ENCODE data around the gene STMN3. TPM values are rescaled to one million over a fixed set of nuclear protein-coding genes. Genes with fewer than 3 reads are reported as not detected.

Gene STMN3
- total and polyA plus RNA-seq, 10 of the 15 experiments (the other 5 are each of a cell fraction or from before 2014, with no cell fraction given): 0.09 to 3.6 (median 1.4) TPM; not detected in 1

GRCh38 chr20:63653041-63653973 lies at the start of gene STMN3 (continued):
- TF ChIP-seq NR2F1 (conservative IDR thresholded peaks at IDR 0.05): no peak
- TF ChIP-seq PKNOX1 (IDR thresholded peaks at IDR 0.05): no peak
- TF ChIP-seq SIN3A (IDR thresholded peaks at IDR 0.05; ENCODE audit: low read depth, low read length): peak; percentile 78
- peak; percentile 76; the same call in 1 of the 2 replicates for TF ChIP-seq LARP7 (IDR thresholded peaks at IDR 0.05)
- no peak for TF ChIP-seq EED (IDR thresholded peaks at IDR 0.05; ENCODE audit: low read depth)
- peak; percentile 38; the same call in 1 of the 2 replicates for TF ChIP-seq IKZF1 (conservative IDR thresholded peaks at IDR 0.05)
- TF ChIP-seq PML (IDR thresholded peaks at IDR 0.05; ENCODE audit: low read length): no peak
- TF ChIP-seq MEF2A (IDR thresholded peaks at IDR 0.05; ENCODE audit: insufficient read depth, low read depth, low read length): no peak
- no peak for TF ChIP-seq CREB1 (IDR thresholded peaks at IDR 0.05; ENCODE audit: low read depth)
- no peak for TF ChIP-seq BMI1 (IDR thresholded peaks at IDR 0.05; ENCODE audit: borderline replicate concordance)
- 0 out of 4 replicates have a peak, but pooled peaks of 1 of the 2 experiments have one; percentile 37 for TF ChIP-seq BHLHE40 (IDR thresholded peaks at IDR 0.05; ENCODE audit: borderline replicate concordance in 1 of 2, low read depth in 2 of 2, low read length in 1 of 2)
- TF ChIP-seq KAT2A (conservative IDR thresholded peaks at IDR 0.05; ENCODE audit: control insufficient read depth, low read depth, low read length): no peak
- TF ChIP-seq FOS (IDR thresholded peaks at IDR 0.05; ENCODE audit: borderline replicate concordance, extremely low read depth, insufficient read length): no peak
- TF ChIP-seq RAD21 (IDR thresholded peaks at IDR 0.05; ENCODE audit: insufficient read depth, low read depth, low read length): no peak
- no peak for TF ChIP-seq USF2 (IDR thresholded peaks at IDR 0.05; ENCODE audit: borderline replicate concordance, low read depth, low read length)
- no peak for TF ChIP-seq HDGF (IDR thresholded peaks at IDR 0.05)
- TF ChIP-seq HDAC2 (IDR thresholded peaks at IDR 0.05): no peak
- no peak for TF ChIP-seq EZH2 (IDR thresholded peaks at IDR 0.05; ENCODE audit: borderline replicate concordance, control insufficient read depth, low read depth, low read length)
- no peak for TF ChIP-seq PRDM15 (CRISPR knock-in tag; IDR thresholded peaks at IDR 0.05)
- TF ChIP-seq ZBTB4 (CRISPR knock-in tag; IDR thresholded peaks at IDR 0.05): no peak
